IMR-90 (cell line): ENCODE data around the gene MCM3AP.

Source experiments
- CTCF ChIP-seq: conservative IDR thresholded peaks from 2 replicates; pipeline ENCODE4 v1.5.1; 2012; ENCODE audit warnings: mild to moderate bottlenecking, low read depth, low read length, improper control_type of control experiment
- POLR2A ChIP-seq: IDR thresholded peaks from 2 replicates; pipeline ENCODE4 v1.6.1; 2012; ENCODE audit warnings: mild to moderate bottlenecking, low read depth, low read length
- RCOR1 ChIP-seq: IDR thresholded peaks from 2 replicates; pipeline ENCODE4 v1.6.1; 2012; ENCODE audit warnings: mild to moderate bottlenecking, low read length, improper control_type of control experiment; ENCODE audit not compliant: insufficient replicate concordance

GRCh38 chr21:46214478-46215340 lies 70.7 kb downstream of the MCM3AP start:
- TF ChIP-seq CTCF (no peak), RCOR1 (no peak), POLR2A (no peak)
